K562 (cell line): Measurements from ENCODE around the gene DVL2. TPM values are rescaled to one million over a fixed set of nuclear protein-coding genes. Genes with fewer than 3 reads are reported as not detected.

ENCODE experiments used
- ATAC-seq: fragments of 200-7000 bp; cut with Tn5 transposase; 3 replicates; pipeline ENCODE4 v1.9.1; 2020; ENCODE audit warnings: moderate library complexity
- BruUV-seq: library from RNA; stranded (reverse); fragments of 400-500 nt; replicated peaks from 2 replicates; lab custom pipeline; 2021; lab: Mats Ljungman, UMichigan
- CTCF ChIA-PET: fragments of 300-600 bp; formaldehyde crosslinking; extraction: SDS; loops from one replicate; lab custom pipeline; 2021; ENCODE audit warnings: low intra/inter-chr PET ratio; lab: Yijun Ruan, JAX
- POLR2A ChIA-PET: fragments of 300-600, 350-650 bp; sonication (Branson Sonifier 250); formaldehyde crosslinking; extraction: SDS; loops from one replicate; lab custom pipeline; 2021; ENCODE audit warnings: antibody characterized with exemption, inconsistent platforms; lab: Yijun Ruan, JAX
- DNase-seq, 4 experiments: peaks; one replicate each; pipeline versions ENCODE4 v3.0.0 to v3.0.0-alpha.2; 2011 to 2018; ENCODE audit warnings: low spot score in 3 of 4, mixed read lengths in 3 of 4; ENCODE audit errors: extremely low read depth in 1 of 4
- FAIRE-seq: peaks from 2 replicates; lab custom pipeline; 2011; peaks lifted over from hg19 to GRCh38; lab: Jason Lieb, UNC
- H2AFZ ChIP-seq: 2 replicates; pipeline ENCODE4 v1.6.0; 2011; ENCODE audit warnings: low read depth, low read length, control low read depth, inconsistent platforms
- H3K27ac ChIP-seq: fragments of 200-600 bp; 3 replicates; pipeline ENCODE4 v1.8.0; 2011; ENCODE audit warnings: low read depth, mild to moderate bottlenecking, control low read depth, inconsistent platforms, low read length, moderate library complexity, mixed read lengths; ENCODE audit errors: extremely low read depth
- H3K27me3 ChIP-seq, 2 experiments: fragments of 300-600 bp in 1 of 2; 2 replicates in 1 of 2; 3 replicates in 1 of 2; pipeline versions ENCODE4 v1.6.0 to v1.8.0; 2011; ENCODE audit warnings: inconsistent platforms in 2 of 2, low read length in 2 of 2, mild to moderate bottlenecking in 1 of 2, mixed read lengths in 1 of 2, moderate library complexity in 1 of 2; ENCODE audit not compliant: control insufficient read depth in 2 of 2, insufficient read depth in 2 of 2
- H3K36me3 ChIP-seq: fragments of 300-600 bp; 3 replicates; pipeline ENCODE4 v1.8.0; 2011; ENCODE audit warnings: mild to moderate bottlenecking, low read length, inconsistent platforms; ENCODE audit not compliant: control insufficient read depth, insufficient read depth
- H3K4me1 ChIP-seq, 2 experiments: fragments of 200-600 bp in 1 of 2; replicated peaks in 1 of 2; 2 replicates in 1 of 2; 3 replicates in 1 of 2; pipeline versions ENCODE4 v1.5.1 to v1.8.0; 2011; ENCODE audit warnings: inconsistent platforms in 2 of 2, low read length in 2 of 2, mild to moderate bottlenecking in 1 of 2, mixed read lengths in 1 of 2, moderate library complexity in 1 of 2; ENCODE audit not compliant: control insufficient read depth in 2 of 2, insufficient read depth in 2 of 2
- H3K4me2 ChIP-seq: 2 replicates; pipeline ENCODE4 v1.6.1; 2011; ENCODE audit warnings: low read length, control low read depth, inconsistent platforms, mixed read lengths; ENCODE audit not compliant: insufficient read depth
- H3K4me3 ChIP-seq: fragments of 200-600 bp; sonication (generic), shearing (Covaris generic); 2 replicates; pipeline ENCODE4 v1.5.1; 2016; ENCODE audit warnings: control low read depth, inconsistent platforms
- H3K79me2 ChIP-seq: fragments of 200-600 bp; 3 replicates; pipeline ENCODE4 v1.8.0; 2011; ENCODE audit warnings: low read length, inconsistent platforms; ENCODE audit not compliant: control insufficient read depth, insufficient read depth
- H3K9ac ChIP-seq, 2 experiments: 2 replicates each; pipeline versions ENCODE4 v1.6.0 to v1.6.1; 2011; ENCODE audit warnings: low read depth in 2 of 2, low read length in 2 of 2, control low read depth in 1 of 2, inconsistent platforms in 1 of 2, mild to moderate bottlenecking in 1 of 2, mixed read lengths in 1 of 2; ENCODE audit not compliant: insufficient read depth in 1 of 2
- H3K9me1 ChIP-seq: one replicate; pipeline ENCODE4 v1.6.0; 2011; ENCODE audit warnings: inconsistent platforms, mild to moderate bottlenecking, low read length, moderate library complexity; ENCODE audit not compliant: control insufficient read depth, insufficient read depth
- H3K9me3 ChIP-seq: replicated peaks from 2 replicates; pipeline ENCODE4 v1.5.1; 2011; ENCODE audit warnings: low read depth, low read length, inconsistent platforms; ENCODE audit not compliant: control insufficient read depth, insufficient read depth
- H4K20me1 ChIP-seq: replicated peaks from 2 replicates; pipeline ENCODE4 v1.6.1; 2011; ENCODE audit warnings: low read length, inconsistent platforms, mixed read lengths; ENCODE audit not compliant: control insufficient read depth, insufficient read depth
- ELF4 ChIP-seq: fragments of 450-650 bp; formaldehyde crosslinking; IDR thresholded peaks from 2 replicates; pipeline ENCODE4 v1.4.0; 2022; ENCODE audit warnings: missing genetic modification characterization
- FOXP4 ChIP-seq: sonication (generic); formaldehyde crosslinking; IDR thresholded peaks from 2 replicates; pipeline ENCODE4 v1.8.0; 2022; ENCODE audit warnings: mild to moderate bottlenecking, missing genetic modification reagents, borderline replicate concordance
- RBM39 ChIP-seq: fragments of 200-400 bp; formaldehyde crosslinking; optimal IDR thresholded peaks from 2 replicates; pipeline ENCODE3; 2018; ENCODE audit warnings: low read depth, low read length
- ZFP1 ChIP-seq: fragments of 450-650 bp; formaldehyde crosslinking; IDR thresholded peaks from 2 replicates; pipeline ENCODE4 v1.4.0; 2020; ENCODE audit warnings: mild to moderate bottlenecking, mixed read lengths
- ZNF785 ChIP-seq: fragments of 250-450 bp; sonication (Bioruptor Pico); IDR thresholded peaks from 2 replicates; pipeline ENCODE4 v1.4.0; 2020; ENCODE audit warnings: mild to moderate bottlenecking
- WGBS: fragments of 100-300 bp; shearing (Covaris generic); methylation state at CpG from one replicate; pipeline ENCODE4 v1.1.6; 2016; ENCODE audit warnings: low coverage, mixed read lengths; ENCODE audit not compliant: insufficient coverage; ENCODE audit errors: missing lambda C conversion rate; 5-methylcytosine and 5-hydroxymethylcytosine counted together
- in situ Hi-C: fragments of 300-500 bp; cut with MboI; formaldehyde crosslinking; loops from 4 replicates; pipeline ENCODE4 v1.15.0; 2018; ENCODE audit warnings: inconsistent platforms, mixed read lengths
- intact Hi-C: fragments of 100-400 bp; cut with micrococcal nuclease; formaldehyde crosslinking; loops from 2 replicates; pipeline ENCODE4 v1.14.2; 2022
- polyA plus RNA-seq, 8 experiments: library from polyadenylated mRNA; depleted of rRNA in 4 of 8; stranded (reverse) in 5 of 8; unstranded in 3 of 8; fragments of >200 nt; fragmentation: Nextera tagmentation in 2 of 8; fragmentation: Illumina TruSeq in 1 of 8; extraction: Ambion mirVana in 2 of 8; extraction: Trizol in 1 of 8; gene quantifications; 2 replicates each; pipeline versions ENCODE4 v1.2.1 to v1.2.3, GENCODE V29; 2011 to 2014; ENCODE audit warnings: inconsistent platforms in 1 of 8, missing spikeins in 1 of 8
- total RNA-seq, 7 experiments: library from RNA; depleted of rRNA in 6 of 7; stranded (reverse); fragments of >200 nt in 6 of 7; fragmentation: Illumina TruSeq in 2 of 7; extraction: Trizol in 2 of 7; gene quantifications; 2 replicates each; pipeline versions ENCODE4 v1.2.1 to v1.2.3, GENCODE V29; 2011 to 2021; ENCODE audit warnings: low replicate concordance in 1 of 7

Gene DVL2
- total and polyA plus RNA-seq, 9 of the 15 experiments (the other 6 are each of a cell fraction or from before 2014, with no cell fraction given): 1.3 to 49.5 (median 24.3) TPM

GRCh38 chr17:7195971-7196370 is 38.3 kb downstream of the DVL2 start:
- no peak for ATAC-seq
- FAIRE-seq: no peak
- Histone ChIP-seq H3K4me1 (no peaks in the 10 kb centered on the region; a peak in 2 of 5 replicates), H3K4me2 (no peak overlapping the region), H3K36me3 (peaks cover 23% of the 10 kb centered on the region; the same call in 1 of the 3 replicates), H4K20me1 (no peaks in the 10 kb centered on the region), H3K27me3 (no peaks in the 10 kb centered on the region), H2AFZ (no peak overlapping the region)
- no peak for DNase-seq
- POLR2A ChIA-PET: interaction anchor here (0.6 kb wide), 1 partner anchor 11 kb away, joined by 3 read pairs; no protein-coding TSS in a partner anchor
- CTCF ChIA-PET: no interaction called here
- intact Hi-C loops (no loop called here), in situ Hi-C loops (no loop called here)
- TF ChIP-seq RBM39 (no peak), ELF4 (CRISPR knock-in tag) (no peak), ZFP1 (CRISPR knock-in tag) (no peak), ZNF785 (no peak), FOXP4 (CRISPR knock-in tag) (no peak)
- TF ChIP-seq, all 486 proteins: peak for 0
- Histone ChIP-seq H3K79me2 (no peaks in the 10 kb centered on the region), H3K9me3 (no peaks in the 10 kb centered on the region), H3K4me3 (no peak overlapping the region), H3K27ac (no peak overlapping the region), H3K9ac (no peak overlapping the region), H3K9me1 (peaks cover 3% of the 10 kb centered on the region)
- WGBS: 76% methylated on average over 10 of the region's 12 CpGs
- no TSS peak for BruUV-seq
